K562 (cell line): ENCODE results near the gene GNA15. TPM values are rescaled to one million over a fixed set of nuclear protein-coding genes. Genes with fewer than 3 reads are reported as not detected.
A peak's percentile ranks its signal among the peaks of the same experiment; 100 is the strongest.

Experiments
- ATAC-seq: fragments of 200-7000 bp; cut with Tn5 transposase; 3 replicates; pipeline ENCODE4 v1.9.1; 2020; ENCODE audit warnings: moderate library complexity
- BruUV-seq: library from RNA; stranded (reverse); fragments of 400-500 nt; replicated peaks from 2 replicates; lab custom pipeline; 2021; lab: Mats Ljungman, UMichigan
- CTCF ChIA-PET: fragments of 300-600 bp; formaldehyde crosslinking; extraction: SDS; loops from one replicate; lab custom pipeline; 2021; ENCODE audit warnings: low intra/inter-chr PET ratio; lab: Yijun Ruan, JAX
- POLR2A ChIA-PET: fragments of 300-600, 350-650 bp; sonication (Branson Sonifier 250); formaldehyde crosslinking; extraction: SDS; loops from one replicate; lab custom pipeline; 2021; ENCODE audit warnings: antibody characterized with exemption, inconsistent platforms; lab: Yijun Ruan, JAX
- DNase-seq, 4 experiments: peaks; one replicate each; pipeline versions ENCODE4 v3.0.0 to v3.0.0-alpha.2; 2011 to 2018; ENCODE audit warnings: low spot score in 3 of 4, mixed read lengths in 3 of 4; ENCODE audit errors: extremely low read depth in 1 of 4
- FAIRE-seq: peaks from 2 replicates; lab custom pipeline; 2011; peaks lifted over from hg19 to GRCh38; lab: Jason Lieb, UNC
- H2AFZ ChIP-seq: 2 replicates; pipeline ENCODE4 v1.6.0; 2011; ENCODE audit warnings: low read depth, low read length, control low read depth, inconsistent platforms
- H3K27ac ChIP-seq: fragments of 200-600 bp; 3 replicates; pipeline ENCODE4 v1.8.0; 2011; ENCODE audit warnings: low read depth, mild to moderate bottlenecking, control low read depth, inconsistent platforms, low read length, moderate library complexity, mixed read lengths; ENCODE audit errors: extremely low read depth
- H3K27me3 ChIP-seq, 2 experiments: fragments of 300-600 bp in 1 of 2; 2 replicates in 1 of 2; 3 replicates in 1 of 2; pipeline versions ENCODE4 v1.6.0 to v1.8.0; 2011; ENCODE audit warnings: inconsistent platforms in 2 of 2, low read length in 2 of 2, mild to moderate bottlenecking in 1 of 2, mixed read lengths in 1 of 2, moderate library complexity in 1 of 2; ENCODE audit not compliant: control insufficient read depth in 2 of 2, insufficient read depth in 2 of 2
- H3K36me3 ChIP-seq: fragments of 300-600 bp; 3 replicates; pipeline ENCODE4 v1.8.0; 2011; ENCODE audit warnings: mild to moderate bottlenecking, low read length, inconsistent platforms; ENCODE audit not compliant: control insufficient read depth, insufficient read depth
- H3K4me1 ChIP-seq, 2 experiments: fragments of 200-600 bp in 1 of 2; replicated peaks in 1 of 2; 2 replicates in 1 of 2; 3 replicates in 1 of 2; pipeline versions ENCODE4 v1.5.1 to v1.8.0; 2011; ENCODE audit warnings: inconsistent platforms in 2 of 2, low read length in 2 of 2, mild to moderate bottlenecking in 1 of 2, mixed read lengths in 1 of 2, moderate library complexity in 1 of 2; ENCODE audit not compliant: control insufficient read depth in 2 of 2, insufficient read depth in 2 of 2
- H3K4me2 ChIP-seq: 2 replicates; pipeline ENCODE4 v1.6.1; 2011; ENCODE audit warnings: low read length, control low read depth, inconsistent platforms, mixed read lengths; ENCODE audit not compliant: insufficient read depth
- H3K4me3 ChIP-seq: fragments of 200-600 bp; sonication (generic), shearing (Covaris generic); 2 replicates; pipeline ENCODE4 v1.5.1; 2016; ENCODE audit warnings: control low read depth, inconsistent platforms
- H3K79me2 ChIP-seq: fragments of 200-600 bp; 3 replicates; pipeline ENCODE4 v1.8.0; 2011; ENCODE audit warnings: low read length, inconsistent platforms; ENCODE audit not compliant: control insufficient read depth, insufficient read depth
- H3K9ac ChIP-seq, 2 experiments: 2 replicates each; pipeline versions ENCODE4 v1.6.0 to v1.6.1; 2011; ENCODE audit warnings: low read depth in 2 of 2, low read length in 2 of 2, control low read depth in 1 of 2, inconsistent platforms in 1 of 2, mild to moderate bottlenecking in 1 of 2, mixed read lengths in 1 of 2; ENCODE audit not compliant: insufficient read depth in 1 of 2
- H3K9me1 ChIP-seq: one replicate; pipeline ENCODE4 v1.6.0; 2011; ENCODE audit warnings: inconsistent platforms, mild to moderate bottlenecking, low read length, moderate library complexity; ENCODE audit not compliant: control insufficient read depth, insufficient read depth
- H3K9me3 ChIP-seq: replicated peaks from 2 replicates; pipeline ENCODE4 v1.5.1; 2011; ENCODE audit warnings: low read depth, low read length, inconsistent platforms; ENCODE audit not compliant: control insufficient read depth, insufficient read depth
- H4K20me1 ChIP-seq: replicated peaks from 2 replicates; pipeline ENCODE4 v1.6.1; 2011; ENCODE audit warnings: low read length, inconsistent platforms, mixed read lengths; ENCODE audit not compliant: control insufficient read depth, insufficient read depth
- ATF3 ChIP-seq, 2 experiments: fragments of 450-650 bp in 1 of 2; sonication (generic) in 1 of 2; formaldehyde crosslinking in 1 of 2; IDR thresholded peaks in 1 of 2; conservative IDR thresholded peaks in 1 of 2; 2 replicates each; pipeline versions ENCODE4 v1.6.1 to v1.8.1; 2016 to 2023; ENCODE audit warnings: mild to moderate bottlenecking in 2 of 2, moderate library complexity in 2 of 2, inconsistent platforms in 1 of 2, missing genetic modification reagents in 1 of 2
- C11orf30 ChIP-seq: fragments of 450-650 bp; IDR thresholded peaks from 2 replicates; pipeline ENCODE4 v1.6.1; 2016; ENCODE audit warnings: low read depth, mild to moderate bottlenecking
- DIDO1 ChIP-seq: fragments of 450-650 bp; IDR thresholded peaks from 2 replicates; pipeline ENCODE4 v1.6.1; 2016; ENCODE audit warnings: low read depth, missing biosample characterization, missing genetic modification characterization
- FOSL1 ChIP-seq: fragments of 200-800 bp; sonication (Bioruptor generic); conservative IDR thresholded peaks from 2 replicates; pipeline ENCODE4 v1.6.1; 2016; ENCODE audit warnings: missing genetic modification characterization, missing compliant biosample characterization
- FOXP4 ChIP-seq: sonication (generic); formaldehyde crosslinking; IDR thresholded peaks from 2 replicates; pipeline ENCODE4 v1.8.0; 2022; ENCODE audit warnings: mild to moderate bottlenecking, missing genetic modification reagents, borderline replicate concordance
- HBP1 ChIP-seq: fragments of 450-650 bp; formaldehyde crosslinking; IDR thresholded peaks from 2 replicates; pipeline ENCODE4 v1.4.0; 2022; ENCODE audit warnings: missing genetic modification characterization
- HDAC6 ChIP-seq: IDR thresholded peaks from 2 replicates; pipeline ENCODE4 v1.6.1; 2012; ENCODE audit warnings: low read depth, mild to moderate bottlenecking, control low read depth, inconsistent platforms, low read length, moderate library complexity
- HMBOX1 ChIP-seq: sonication (generic); IDR thresholded peaks from 2 replicates; pipeline ENCODE4 v1.6.1; 2016
- KDM4B ChIP-seq, 2 experiments: fragments of 450-650 bp in 1 of 2; sonication (generic) in 1 of 2; IDR thresholded peaks; 2 replicates each; pipeline ENCODE4 v1.6.1; 2016 to 2017; ENCODE audit warnings: borderline replicate concordance in 2 of 2, antibody characterized with exemption in 1 of 2, low read depth in 1 of 2, mild to moderate bottlenecking in 1 of 2
- KLF13 ChIP-seq: fragments of 450-650 bp; IDR thresholded peaks from 2 replicates; pipeline ENCODE4 v1.6.1; 2016; ENCODE audit warnings: missing genetic modification characterization, low read depth, mild to moderate bottlenecking, missing compliant biosample characterization, moderate library complexity, borderline replicate concordance
- RBM22 ChIP-seq: fragments of 200-400 bp; formaldehyde crosslinking; IDR thresholded peaks from 2 replicates; pipeline ENCODE4 v1.6.1; 2018; ENCODE audit warnings: low read length, low read depth; ENCODE audit not compliant: poor library complexity, severe bottlenecking
- RFX7 ChIP-seq: fragments of 250-450 bp; sonication (Bioruptor Pico); IDR thresholded peaks from 2 replicates; pipeline ENCODE4 v1.5.1; 2021; ENCODE audit warnings: mild to moderate bottlenecking
- SIRT6 ChIP-seq: IDR thresholded peaks from one replicate; pipeline ENCODE4 v1.6.1; 2012; ENCODE audit warnings: low read depth, mild to moderate bottlenecking, control low read depth, inconsistent platforms, low read length, moderate library complexity
- ZNF384 ChIP-seq: IDR thresholded peaks from 2 replicates; pipeline ENCODE4 v1.6.1; 2012; ENCODE audit warnings: low read depth, low read length, improper control_type of control experiment
- WGBS: fragments of 100-300 bp; shearing (Covaris generic); methylation state at CpG from one replicate; pipeline ENCODE4 v1.1.6; 2016; ENCODE audit warnings: low coverage, mixed read lengths; ENCODE audit not compliant: insufficient coverage; ENCODE audit errors: missing lambda C conversion rate; 5-methylcytosine and 5-hydroxymethylcytosine counted together
- in situ Hi-C: fragments of 300-500 bp; cut with MboI; formaldehyde crosslinking; loops from 4 replicates; pipeline ENCODE4 v1.15.0; 2018; ENCODE audit warnings: inconsistent platforms, mixed read lengths
- intact Hi-C: fragments of 100-400 bp; cut with micrococcal nuclease; formaldehyde crosslinking; loops from 2 replicates; pipeline ENCODE4 v1.14.2; 2022
- polyA plus RNA-seq, 8 experiments: library from polyadenylated mRNA; depleted of rRNA in 4 of 8; stranded (reverse) in 5 of 8; unstranded in 3 of 8; fragments of >200 nt; fragmentation: Nextera tagmentation in 2 of 8; fragmentation: Illumina TruSeq in 1 of 8; extraction: Ambion mirVana in 2 of 8; extraction: Trizol in 1 of 8; gene quantifications; 2 replicates each; pipeline versions ENCODE4 v1.2.1 to v1.2.3, GENCODE V29; 2011 to 2014; ENCODE audit warnings: inconsistent platforms in 1 of 8, missing spikeins in 1 of 8
- total RNA-seq, 7 experiments: library from RNA; depleted of rRNA in 6 of 7; stranded (reverse); fragments of >200 nt in 6 of 7; fragmentation: Illumina TruSeq in 2 of 7; extraction: Trizol in 2 of 7; gene quantifications; 2 replicates each; pipeline versions ENCODE4 v1.2.1 to v1.2.3, GENCODE V29; 2011 to 2021; ENCODE audit warnings: low replicate concordance in 1 of 7

Gene GNA15
- total and polyA plus RNA-seq, 9 of the 15 experiments (the other 6 are each of a cell fraction or from before 2014, with no cell fraction given): 0.03 to 0.24 (median 0.11) TPM; not detected in 1

GRCh38 chr19:3167533-3168272 is 31.9 kb downstream of the GNA15 start:
- in situ Hi-C loops (no loop called here), intact Hi-C loops (no loop called here)
- H3K27me3 ChIP-seq: no peaks in the 10 kb centered on the region
- FAIRE-seq: no peak
- WGBS: 48% methylated on average over 13 of the region's 13 CpGs
- no peaks in the 10 kb centered on the region for H3K79me2 ChIP-seq
- no peaks in the 10 kb centered on the region for H4K20me1 ChIP-seq
- H3K4me2 ChIP-seq: no peak overlapping the region
- peak overlapping the region; percentile 25; the same call in 1 of the 3 replicates for H3K27ac ChIP-seq
- no peak; the same call in 2 of the 3 replicates for ATAC-seq
- ChIA-PET POLR2A (no interaction called here), CTCF (no interaction called here)
- H3K36me3 ChIP-seq: no peaks in the 10 kb centered on the region
- no peaks in the 10 kb centered on the region for H3K9me1 ChIP-seq
- peak overlapping the region in 1 of 2 experiments; percentile 15; a peak in 3 of 4 replicates for H3K9ac ChIP-seq
- peaks cover 4 to 15% of the 10 kb centered on the region in 2 experiments; a peak in 3 of 5 replicates for H3K4me1 ChIP-seq
- no peak for DNase-seq
- no TSS peak for BruUV-seq
- peak overlapping the region; percentile 80 for H2AFZ ChIP-seq
- peaks cover under 1% of the 10 kb centered on the region for H3K9me3 ChIP-seq
- H3K4me3 ChIP-seq: no peak overlapping the region
- TF ChIP-seq HMBOX1: no peak
- TF ChIP-seq DIDO1: no peak
- no peak for TF ChIP-seq FOXP4 (CRISPR knock-in tag)
- no peak for TF ChIP-seq SIRT6
- no peak for TF ChIP-seq FOSL1 (tag)
- peak; percentile 37; the same call in 1 of the 2 replicates for TF ChIP-seq ATF3 (IDR thresholded peaks at IDR 0.05)
- no peak for TF ChIP-seq ATF3 (CRISPR knock-in tag; conservative IDR thresholded peaks at IDR 0.05)
- TF ChIP-seq RFX7 (CRISPR knock-in tag): no peak
- TF ChIP-seq HBP1 (CRISPR knock-in tag): no peak
- no peak for TF ChIP-seq HDAC6
- TF ChIP-seq KDM4B (IDR thresholded peaks at IDR 0.05; ENCODE audit: borderline replicate concordance in 2 of 2, low read depth in 1 of 2): no peak
- TF ChIP-seq KLF13 (tag): no peak
- TF ChIP-seq RBM22: no peak
- TF ChIP-seq ZNF384: no peak
- peak; percentile 53; the same call in 1 of the 2 replicates for TF ChIP-seq C11orf30
